ENCODE data around the gene BACH2. TPM values are rescaled to one million over a fixed set of nuclear protein-coding genes. Genes with fewer than 3 reads are reported as not detected.

BACH2 gene
- total RNA-seq, 1 donor, result 3.6 TPM

- no peak for DNase-seq (ENCODE audit: insufficient read length, low spot score, missing footprints)
- Histone ChIP-seq H3K4me2 (ENCODE audit: insufficient read depth, low read length) (no peak overlapping the region), H3K79me2 (ENCODE audit: insufficient read depth, low read length) (no peaks in the 10 kb centered on the region), H3K27me3 (ENCODE audit: insufficient read depth, low read length) (peaks cover 7% of the 10 kb centered on the region), H3K9me3 (ENCODE audit: low read depth, low read length) (no peaks in the 10 kb centered on the region), H3K4me1 (ENCODE audit: insufficient read depth, low read length) (no peaks in the 10 kb centered on the region), H3K36me3 (ENCODE audit: insufficient read depth, low read length) (no peaks in the 10 kb centered on the region), H2AFZ (ENCODE audit: low read length) (no peak overlapping the region), H4K20me1 (ENCODE audit: insufficient read depth, low read length) (no peaks in the 10 kb centered on the region), H3K4me3 (ENCODE audit: insufficient read depth, low read length) (no peak overlapping the region), H3K27ac (ENCODE audit: low read depth, low read length) (no peak overlapping the region)
- no peak for TF ChIP-seq CTCF (IDR thresholded peaks at IDR 0.05; ENCODE audit: extremely low read depth, low read depth, low read length)
Measured at GRCh38 chr6:89961481-89961880, 335.2 kb downstream of the BACH2 start.

GRCh38 chr6:89959883-89960282 lies 336.8 kb downstream of the BACH2 start:
- no peak for DNase-seq (ENCODE audit: insufficient read length, low spot score, missing footprints)
- Histone ChIP-seq H3K4me3 (ENCODE audit: insufficient read depth, low read length) (no peak overlapping the region), H3K79me2 (ENCODE audit: insufficient read depth, low read length) (no peaks in the 10 kb centered on the region), H2AFZ (ENCODE audit: low read length) (no peak overlapping the region), H3K9me3 (ENCODE audit: low read depth, low read length) (no peaks in the 10 kb centered on the region), H3K4me1 (ENCODE audit: insufficient read depth, low read length) (no peaks in the 10 kb centered on the region), H3K4me2 (ENCODE audit: insufficient read depth, low read length) (no peak overlapping the region), H3K27ac (ENCODE audit: low read depth, low read length) (no peak overlapping the region), H3K36me3 (ENCODE audit: insufficient read depth, low read length) (no peaks in the 10 kb centered on the region), H3K27me3 (ENCODE audit: insufficient read depth, low read length) (peaks cover 7% of the 10 kb centered on the region), H4K20me1 (ENCODE audit: insufficient read depth, low read length) (no peaks in the 10 kb centered on the region)
- no peak for TF ChIP-seq CTCF (IDR thresholded peaks at IDR 0.05; ENCODE audit: extremely low read depth, low read depth, low read length)

GRCh38 chr6:89956182-89956581 lies 340.5 kb downstream of the BACH2 start:
- no peak for TF ChIP-seq CTCF (IDR thresholded peaks at IDR 0.05; ENCODE audit: extremely low read depth, low read depth, low read length)
- Histone ChIP-seq H3K4me2 (ENCODE audit: insufficient read depth, low read length) (no peak overlapping the region), H3K79me2 (ENCODE audit: insufficient read depth, low read length) (no peaks in the 10 kb centered on the region), H3K36me3 (ENCODE audit: insufficient read depth, low read length) (no peaks in the 10 kb centered on the region), H3K4me1 (ENCODE audit: insufficient read depth, low read length) (peaks cover 5% of the 10 kb centered on the region), H4K20me1 (ENCODE audit: insufficient read depth, low read length) (no peaks in the 10 kb centered on the region), H3K27me3 (ENCODE audit: insufficient read depth, low read length) (no peaks in the 10 kb centered on the region), H3K4me3 (ENCODE audit: insufficient read depth, low read length) (no peak overlapping the region), H3K27ac (ENCODE audit: low read depth, low read length) (no peak overlapping the region), H3K9me3 (ENCODE audit: low read depth, low read length) (no peaks in the 10 kb centered on the region), H2AFZ (ENCODE audit: low read length) (no peak overlapping the region)
- DNase-seq (ENCODE audit: insufficient read length, low spot score, missing footprints), result no peak

GRCh38 chr6:89955364-89955763 lies 341.3 kb downstream of the BACH2 start:
- no peak for DNase-seq (ENCODE audit: insufficient read length, low spot score, missing footprints)
- H2AFZ ChIP-seq (ENCODE audit: low read length), result no peak overlapping the region
- peaks cover 5% of the 10 kb centered on the region for H3K4me1 ChIP-seq (ENCODE audit: insufficient read depth, low read length)
- H4K20me1 ChIP-seq (ENCODE audit: insufficient read depth, low read length), result no peaks in the 10 kb centered on the region
- no peak for TF ChIP-seq CTCF (IDR thresholded peaks at IDR 0.05; ENCODE audit: extremely low read depth, low read depth, low read length)
- H3K36me3 ChIP-seq (ENCODE audit: insufficient read depth, low read length), result no peaks in the 10 kb centered on the region
- no peak overlapping the region for H3K27ac ChIP-seq (ENCODE audit: low read depth, low read length)
- H3K27me3 ChIP-seq (ENCODE audit: insufficient read depth, low read length), result no peaks in the 10 kb centered on the region
- H3K4me2 ChIP-seq (ENCODE audit: insufficient read depth, low read length), result no peak overlapping the region
- H3K9me3 ChIP-seq (ENCODE audit: low read depth, low read length), result no peaks in the 10 kb centered on the region
- H3K79me2 ChIP-seq (ENCODE audit: insufficient read depth, low read length), result no peaks in the 10 kb centered on the region
- no peak overlapping the region for H3K4me3 ChIP-seq (ENCODE audit: insufficient read depth, low read length)
